Activated naive CD4-positive, alpha-beta T cell treated with anti-CD3 and anti-CD28 coated beads for 36 hours (primary cell): ENCODE results near the gene USP17L15. TPM values are rescaled to one million over a fixed set of nuclear protein-coding genes. Genes with fewer than 3 reads are reported as not detected.
"Not testable (repeated sequence)": the region's sequence is repeated elsewhere in the genome, so short reads cannot be mapped to it uniquely, and the experiment has no call there.

Experiments used
- CTCF ChIA-PET: fragments of 350-600 bp; sonication (Branson Sonifier 250); formaldehyde crosslinking; loops from one replicate; lab custom pipeline; 2021; ENCODE audit warnings: antibody characterized with exemption; lab: Charles Lee
- DNase-seq: peaks from one replicate; pipeline ENCODE4 v3.0.0-alpha.2; 2020
- H3K27ac Mint-ChIP-seq: one replicate; pipeline ENCODE4 v1.8.0; 2021; ENCODE audit warnings: mild to moderate bottlenecking, mixed read lengths
- H3K27me3 Mint-ChIP-seq: one replicate; pipeline ENCODE4 v1.8.0; 2021; ENCODE audit warnings: low read depth, mixed read lengths
- H3K36me3 Mint-ChIP-seq: one replicate; pipeline ENCODE4 v1.8.0; 2021; ENCODE audit warnings: low read depth, mixed read lengths
- H3K4me1 Mint-ChIP-seq: one replicate; pipeline ENCODE4 v1.8.0; 2021; ENCODE audit warnings: low read depth, mixed read lengths
- H3K4me3 Mint-ChIP-seq: one replicate; pipeline ENCODE4 v1.8.0; 2021; ENCODE audit warnings: mild to moderate bottlenecking, moderate library complexity, mixed read lengths
- H3K9me3 Mint-ChIP-seq: one replicate; pipeline ENCODE4 v1.8.0; 2021; ENCODE audit warnings: mixed read lengths
- intact Hi-C: fragments of 100-400 bp; cut with micrococcal nuclease; formaldehyde crosslinking; loops from one replicate; pipeline ENCODE4 v1.15.1; 2023
- total RNA-seq, 2 experiments: library from RNA; stranded (reverse); gene quantifications; one replicate each; pipeline ENCODE4 v1.2.3, GENCODE V29; 2021

USP17L15 gene
- total RNA-seq, result not detected

GRCh38 chr4:9234085-9234484 is at the start of gene USP17L15:
TSS of gene USP17L15 (plus strand) at chr4:9234385. CDS start at chr4:9234385, 0 bp downstream.
- H3K9me3 Mint-ChIP-seq, intact Hi-C loops: not testable (repeated sequence)

GRCh38 chr4:9210357-9210756 is 23.8 kb upstream of the USP17L15 start, which contains the start of gene USP17L10:
TSS of gene USP17L10 (plus strand) at chr4:9210657. CDS start at chr4:9210657, 0 bp downstream.
- H3K4me3 Mint-ChIP-seq, H3K27me3 Mint-ChIP-seq, DNase-seq, H3K4me1 Mint-ChIP-seq, intact Hi-C loops, CTCF ChIA-PET, H3K9me3 Mint-ChIP-seq, H3K36me3 Mint-ChIP-seq, H3K27ac Mint-ChIP-seq: not testable (repeated sequence)

More at GRCh38 chr4:9234085-9234484, at the start of gene USP17L15:
- CTCF ChIA-PET, DNase-seq, H3K36me3 Mint-ChIP-seq, H3K4me3 Mint-ChIP-seq, H3K27ac Mint-ChIP-seq, H3K4me1 Mint-ChIP-seq, H3K27me3 Mint-ChIP-seq: not testable (repeated sequence)

- CTCF ChIA-PET, H3K27me3 Mint-ChIP-seq, H3K36me3 Mint-ChIP-seq, H3K9me3 Mint-ChIP-seq, H3K4me3 Mint-ChIP-seq, intact Hi-C loops, H3K4me1 Mint-ChIP-seq, DNase-seq, H3K27ac Mint-ChIP-seq: not testable (repeated sequence)
These were observed 19.5 kb upstream of the USP17L15 start for GRCh38 chr4:9214701-9215100.

GRCh38 chr4:9215105-9215504 is 19.1 kb upstream of the USP17L15 start, which contains the start of gene USP17L11:
TSS of gene USP17L11 (plus strand) at chr4:9215405. CDS start at chr4:9215405, 0 bp downstream.
- CTCF ChIA-PET, H3K4me3 Mint-ChIP-seq, H3K36me3 Mint-ChIP-seq, H3K27ac Mint-ChIP-seq, intact Hi-C loops, H3K27me3 Mint-ChIP-seq, H3K9me3 Mint-ChIP-seq, H3K4me1 Mint-ChIP-seq, DNase-seq: not testable (repeated sequence)

- DNase-seq, H3K27me3 Mint-ChIP-seq, H3K4me1 Mint-ChIP-seq, H3K9me3 Mint-ChIP-seq, H3K27ac Mint-ChIP-seq, intact Hi-C loops, CTCF ChIA-PET, H3K4me3 Mint-ChIP-seq, H3K36me3 Mint-ChIP-seq: not testable (repeated sequence)
These were observed 14.3 kb upstream of the USP17L15 start, which contains the start of gene USP17L12 for GRCh38 chr4:9219852-9220251. TSS of gene USP17L12 (plus strand) at chr4:9220152. CDS start at chr4:9220152, 0 bp downstream.

- H3K27me3 Mint-ChIP-seq, H3K4me3 Mint-ChIP-seq, DNase-seq, intact Hi-C loops, H3K36me3 Mint-ChIP-seq, CTCF ChIA-PET, H3K27ac Mint-ChIP-seq, H3K4me1 Mint-ChIP-seq, H3K9me3 Mint-ChIP-seq: not testable (repeated sequence)
These were observed 9.6 kb upstream of the USP17L15 start, which contains the start of gene USP17L13 for GRCh38 chr4:9224596-9224995. TSS of gene USP17L13 (plus strand) at chr4:9224896. CDS start at chr4:9224896, 0 bp downstream.

GRCh38 chr4:9230249-9230648 is 3.9 kb upstream of the USP17L15 start:
- intact Hi-C loops, H3K27me3 Mint-ChIP-seq, DNase-seq, H3K4me3 Mint-ChIP-seq, H3K36me3 Mint-ChIP-seq, H3K4me1 Mint-ChIP-seq, H3K27ac Mint-ChIP-seq, H3K9me3 Mint-ChIP-seq, CTCF ChIA-PET: not testable (repeated sequence)

GRCh38 chr4:9238461-9238860 is 4.3 kb downstream of the USP17L15 start:
- DNase-seq, H3K27me3 Mint-ChIP-seq, CTCF ChIA-PET, H3K4me1 Mint-ChIP-seq, H3K27ac Mint-ChIP-seq, H3K4me3 Mint-ChIP-seq, H3K9me3 Mint-ChIP-seq, intact Hi-C loops, H3K36me3 Mint-ChIP-seq: not testable (repeated sequence)

GRCh38 chr4:9243579-9243978 is 9.4 kb downstream of the USP17L15 start, which contains the start of gene USP17L17:
TSS of gene USP17L17 (plus strand) at chr4:9243879. CDS start at chr4:9243879, 0 bp downstream.
- H3K9me3 Mint-ChIP-seq, CTCF ChIA-PET, DNase-seq, intact Hi-C loops, H3K27me3 Mint-ChIP-seq, H3K4me3 Mint-ChIP-seq, H3K4me1 Mint-ChIP-seq, H3K27ac Mint-ChIP-seq, H3K36me3 Mint-ChIP-seq: not testable (repeated sequence)

GRCh38 chr4:9247953-9248680 is 13.9 kb downstream of the USP17L15 start, which contains the start of gene USP17L18:
TSS of gene USP17L18 (plus strand) at chr4:9248630. CDS start at chr4:9248630, 0 bp downstream.
- H3K4me3 Mint-ChIP-seq, H3K27ac Mint-ChIP-seq, H3K36me3 Mint-ChIP-seq, H3K27me3 Mint-ChIP-seq, H3K4me1 Mint-ChIP-seq, DNase-seq, CTCF ChIA-PET, intact Hi-C loops, H3K9me3 Mint-ChIP-seq: not testable (repeated sequence)

- CTCF ChIA-PET, H3K36me3 Mint-ChIP-seq, H3K4me3 Mint-ChIP-seq, H3K4me1 Mint-ChIP-seq, H3K9me3 Mint-ChIP-seq, H3K27me3 Mint-ChIP-seq, DNase-seq, H3K27ac Mint-ChIP-seq, intact Hi-C loops: not testable (repeated sequence)
These were observed 18.9 kb downstream of the USP17L15 start, which contains the start of gene USP17L19 for GRCh38 chr4:9253078-9253477. TSS of gene USP17L19 (plus strand) at chr4:9253378. CDS start at chr4:9253378, 0 bp downstream.

GRCh38 chr4:9257824-9258223 is 23.6 kb downstream of the USP17L15 start, which contains the start of gene USP17L20:
TSS of gene USP17L20 (plus strand) at chr4:9258124. CDS start at chr4:9258124, 0 bp downstream.
- H3K27me3 Mint-ChIP-seq, DNase-seq, CTCF ChIA-PET, H3K36me3 Mint-ChIP-seq, H3K27ac Mint-ChIP-seq, H3K9me3 Mint-ChIP-seq, H3K4me3 Mint-ChIP-seq, H3K4me1 Mint-ChIP-seq, intact Hi-C loops: not testable (repeated sequence)

- H3K27me3 Mint-ChIP-seq, H3K27ac Mint-ChIP-seq, intact Hi-C loops, DNase-seq, CTCF ChIA-PET, H3K9me3 Mint-ChIP-seq, H3K4me1 Mint-ChIP-seq, H3K4me3 Mint-ChIP-seq, H3K36me3 Mint-ChIP-seq: not testable (repeated sequence)
These were observed 28.4 kb downstream of the USP17L15 start, which contains the start of gene USP17L21 for GRCh38 chr4:9262572-9262971. TSS of gene USP17L21 (plus strand) at chr4:9262872. CDS start at chr4:9262872, 0 bp downstream.
